Neural cell (in vitro differentiated cells): ENCODE measurements around the gene FCHO1. TPM values are rescaled to one million over a fixed set of nuclear protein-coding genes. Genes with fewer than 3 reads are reported as not detected.

Experiments used
- H2AFZ ChIP-seq: fragments of 200-600, 300-800 bp; sonication (generic), shearing (Covaris generic); 2 replicates; pipeline ENCODE4 v1.6.0; 2014; ENCODE audit warnings: low read depth, mild to moderate bottlenecking, antibody characterized with exemption, low read length, moderate library complexity
- H3F3A ChIP-seq: fragments of 200-600 bp; shearing (Covaris generic); 2 replicates; pipeline ENCODE4 v1.6.1; 2016; ENCODE audit warnings: mild to moderate bottlenecking, moderate library complexity, mixed read lengths, antibody characterized with exemption, low read length; ENCODE audit not compliant: insufficient read depth, poor library complexity, severe bottlenecking
- H3K27ac ChIP-seq: fragments of 200-600, 300-800 bp; sonication (generic), shearing (Covaris generic); 2 replicates; pipeline ENCODE4 v1.5.1; 2014; ENCODE audit warnings: mild to moderate bottlenecking, low read length, moderate library complexity
- H3K27me3 ChIP-seq: fragments of 300-800, 200-600 bp; sonication (generic), shearing (Covaris generic); 2 replicates; pipeline ENCODE4 v1.6.0; 2014; ENCODE audit warnings: mild to moderate bottlenecking, low read depth, low read length, moderate library complexity; ENCODE audit not compliant: insufficient read depth
- H3K36me3 ChIP-seq: fragments of 300-800, 200-600 bp; sonication (generic), shearing (Covaris generic); 2 replicates; pipeline ENCODE4 v1.5.1; 2014; ENCODE audit warnings: mild to moderate bottlenecking, antibody characterized with exemption, low read length, moderate library complexity; ENCODE audit not compliant: insufficient read depth
- H3K4me2 ChIP-seq: fragments of 300-800, 200-600 bp; sonication (generic), shearing (Covaris generic); 2 replicates; pipeline ENCODE4 v1.6.0; 2014; ENCODE audit warnings: mild to moderate bottlenecking, low read length
- H3K4me3 ChIP-seq: fragments of 300-800, 200-600 bp; sonication (generic), shearing (Covaris generic); 2 replicates; pipeline ENCODE4 v1.5.1; 2014; ENCODE audit warnings: mild to moderate bottlenecking, low read length, moderate library complexity
- H3K79me2 ChIP-seq: fragments of 200-600 bp; shearing (Covaris generic); replicated peaks from 2 replicates; pipeline ENCODE4 v1.6.0; 2014; ENCODE audit warnings: mild to moderate bottlenecking, low read length, moderate library complexity; ENCODE audit not compliant: insufficient read depth
- H3K9ac ChIP-seq: fragments of 300-800, 200-600 bp; sonication (generic), shearing (Covaris generic); 2 replicates; pipeline ENCODE4 v1.6.1; 2016; ENCODE audit warnings: mild to moderate bottlenecking, low read length, mixed read lengths
- H3K9me2 ChIP-seq: fragments of 200-600 bp; shearing (Covaris generic); 2 replicates; pipeline ENCODE4 v1.6.1; 2016; ENCODE audit warnings: mild to moderate bottlenecking, low read length, mixed read lengths; ENCODE audit not compliant: insufficient read depth
- H3K9me3 ChIP-seq: fragments of 200-600, 300-800 bp; sonication (generic), shearing (Covaris generic); 2 replicates; pipeline ENCODE4 v1.6.1; 2016; ENCODE audit warnings: mild to moderate bottlenecking, mixed run types, low read length, moderate library complexity, mixed read lengths
- H4K20me1 ChIP-seq: fragments of 200-600 bp; shearing (Covaris generic); 2 replicates; pipeline ENCODE4 v1.6.1; 2016; ENCODE audit warnings: mild to moderate bottlenecking, mixed run types; ENCODE audit not compliant: insufficient read depth
- EP300 ChIP-seq: fragments of 450-650 bp; conservative IDR thresholded peaks from 2 replicates; pipeline ENCODE4 v1.6.1; 2014; ENCODE audit warnings: antibody characterized with exemption, mild to moderate bottlenecking, moderate library complexity; ENCODE audit not compliant: poor library complexity, severe bottlenecking
- EZH2 ChIP-seq: fragments of 200-600, 300-800 bp; shearing (Covaris generic), sonication (generic); IDR thresholded peaks from 2 replicates; pipeline ENCODE4 v1.6.1; 2014; ENCODE audit warnings: antibody characterized with exemption, low read length, borderline replicate concordance, mild to moderate bottlenecking; ENCODE audit not compliant: insufficient read depth, poor library complexity, severe bottlenecking
- MXI1 ChIP-seq: fragments of 450-650 bp; conservative IDR thresholded peaks from 2 replicates; pipeline ENCODE4 v1.6.1; 2014; ENCODE audit warnings: antibody characterized with exemption, mild to moderate bottlenecking; ENCODE audit not compliant: poor library complexity, severe bottlenecking
- POLR2AphosphoS5 ChIP-seq: IDR thresholded peaks from 2 replicates; pipeline ENCODE4 v1.6.1; 2012
- RAD21 ChIP-seq: fragments of 450-650 bp; conservative IDR thresholded peaks from 2 replicates; pipeline ENCODE4 v1.6.1; 2014; ENCODE audit warnings: antibody characterized with exemption, mild to moderate bottlenecking, moderate library complexity
- TAF1 ChIP-seq: IDR thresholded peaks from 2 replicates; pipeline ENCODE4 v1.6.1; 2012; ENCODE audit warnings: low read depth
- polyA plus RNA-seq: library from polyadenylated mRNA; depleted of rRNA; stranded (reverse); fragments of >200 nt; gene quantifications from 2 replicates; pipeline ENCODE4 v1.2.3, GENCODE V29; 2014
- TF ChIP-seq, protein P1 (sequence below): fragments of 450-650 bp; IDR thresholded peaks from 2 replicates; pipeline ENCODE4 v1.5.1; 2014; ENCODE audit warnings: antibody characterized with exemption, mild to moderate bottlenecking, moderate library complexity; ENCODE audit not compliant: poor library complexity, severe bottlenecking
- TF ChIP-seq, protein P2 (sequence below): IDR thresholded peaks from 2 replicates; pipeline ENCODE4 v1.6.1; 2012; ENCODE audit warnings: borderline replicate concordance

Gene FCHO1
- polyA plus RNA-seq, 1 donor from 2014 or later = 39.7 TPM

DNA sequence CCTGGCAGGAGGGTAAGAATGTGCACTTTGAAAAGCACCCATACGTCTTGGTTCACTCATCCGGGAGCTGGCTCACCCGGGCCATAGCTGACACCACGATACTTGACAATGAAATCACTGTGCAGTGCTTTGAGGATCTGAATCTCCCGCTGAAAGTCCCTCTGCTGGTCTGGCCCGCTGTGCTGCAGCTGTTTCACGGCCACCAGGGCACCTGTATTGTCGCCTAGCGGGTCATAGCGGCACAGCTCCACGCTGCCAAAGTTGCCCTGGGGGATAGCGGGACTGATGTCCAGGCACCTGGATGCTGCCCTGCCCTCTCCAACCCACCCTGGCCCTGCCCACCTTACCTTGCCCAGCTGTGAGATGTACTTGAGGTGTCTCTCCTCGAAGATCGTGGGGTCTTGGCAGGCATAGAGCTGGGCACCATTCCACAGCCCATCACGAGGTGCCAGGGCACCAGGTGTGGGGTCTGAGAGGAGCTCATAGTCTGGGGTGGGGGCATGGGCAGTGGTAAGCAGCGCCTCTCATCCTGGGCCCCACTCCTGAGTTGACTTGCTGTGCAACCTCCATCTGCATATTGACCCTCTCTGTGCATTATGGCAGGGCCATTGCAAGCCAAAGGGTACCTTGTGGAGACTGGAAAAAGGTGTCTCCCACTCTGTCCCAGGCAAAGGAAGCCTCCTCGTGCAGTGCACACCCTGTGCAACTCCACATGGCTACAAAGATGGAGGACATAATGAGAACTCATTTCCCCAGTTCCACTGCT, 81.3 kb downstream of the FCHO1 start:
- H3K36me3 ChIP-seq = no peaks in the 10 kb centered on the region
- no peak overlapping the region for H3K9ac ChIP-seq
- no peaks in the 10 kb centered on the region for H4K20me1 ChIP-seq
- H3K4me3 ChIP-seq = no peak overlapping the region
- no peak overlapping the region for H2AFZ ChIP-seq
- H3K4me2 ChIP-seq = no peak overlapping the region
- no peaks in the 10 kb centered on the region for H3K9me3 ChIP-seq
- no peak overlapping the region for H3K27ac ChIP-seq
- no peaks in the 10 kb centered on the region for H3K27me3 ChIP-seq
- no peaks in the 10 kb centered on the region for H3F3A ChIP-seq
- no peaks in the 10 kb centered on the region for H3K9me2 ChIP-seq
- TF ChIP-seq MXI1 = no peak
- TF ChIP-seq TAF1 = no peak
- no peak for TF ChIP-seq POLR2AphosphoS5
- TF ChIP-seq EP300 = no peak
- TF ChIP-seq, protein P1, sequence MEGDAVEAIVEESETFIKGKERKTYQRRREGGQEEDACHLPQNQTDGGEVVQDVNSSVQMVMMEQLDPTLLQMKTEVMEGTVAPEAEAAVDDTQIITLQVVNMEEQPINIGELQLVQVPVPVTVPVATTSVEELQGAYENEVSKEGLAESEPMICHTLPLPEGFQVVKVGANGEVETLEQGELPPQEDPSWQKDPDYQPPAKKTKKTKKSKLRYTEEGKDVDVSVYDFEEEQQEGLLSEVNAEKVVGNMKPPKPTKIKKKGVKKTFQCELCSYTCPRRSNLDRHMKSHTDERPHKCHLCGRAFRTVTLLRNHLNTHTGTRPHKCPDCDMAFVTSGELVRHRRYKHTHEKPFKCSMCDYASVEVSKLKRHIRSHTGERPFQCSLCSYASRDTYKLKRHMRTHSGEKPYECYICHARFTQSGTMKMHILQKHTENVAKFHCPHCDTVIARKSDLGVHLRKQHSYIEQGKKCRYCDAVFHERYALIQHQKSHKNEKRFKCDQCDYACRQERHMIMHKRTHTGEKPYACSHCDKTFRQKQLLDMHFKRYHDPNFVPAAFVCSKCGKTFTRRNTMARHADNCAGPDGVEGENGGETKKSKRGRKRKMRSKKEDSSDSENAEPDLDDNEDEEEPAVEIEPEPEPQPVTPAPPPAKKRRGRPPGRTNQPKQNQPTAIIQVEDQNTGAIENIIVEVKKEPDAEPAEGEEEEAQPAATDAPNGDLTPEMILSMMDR = no peak
- TF ChIP-seq, protein P2, sequence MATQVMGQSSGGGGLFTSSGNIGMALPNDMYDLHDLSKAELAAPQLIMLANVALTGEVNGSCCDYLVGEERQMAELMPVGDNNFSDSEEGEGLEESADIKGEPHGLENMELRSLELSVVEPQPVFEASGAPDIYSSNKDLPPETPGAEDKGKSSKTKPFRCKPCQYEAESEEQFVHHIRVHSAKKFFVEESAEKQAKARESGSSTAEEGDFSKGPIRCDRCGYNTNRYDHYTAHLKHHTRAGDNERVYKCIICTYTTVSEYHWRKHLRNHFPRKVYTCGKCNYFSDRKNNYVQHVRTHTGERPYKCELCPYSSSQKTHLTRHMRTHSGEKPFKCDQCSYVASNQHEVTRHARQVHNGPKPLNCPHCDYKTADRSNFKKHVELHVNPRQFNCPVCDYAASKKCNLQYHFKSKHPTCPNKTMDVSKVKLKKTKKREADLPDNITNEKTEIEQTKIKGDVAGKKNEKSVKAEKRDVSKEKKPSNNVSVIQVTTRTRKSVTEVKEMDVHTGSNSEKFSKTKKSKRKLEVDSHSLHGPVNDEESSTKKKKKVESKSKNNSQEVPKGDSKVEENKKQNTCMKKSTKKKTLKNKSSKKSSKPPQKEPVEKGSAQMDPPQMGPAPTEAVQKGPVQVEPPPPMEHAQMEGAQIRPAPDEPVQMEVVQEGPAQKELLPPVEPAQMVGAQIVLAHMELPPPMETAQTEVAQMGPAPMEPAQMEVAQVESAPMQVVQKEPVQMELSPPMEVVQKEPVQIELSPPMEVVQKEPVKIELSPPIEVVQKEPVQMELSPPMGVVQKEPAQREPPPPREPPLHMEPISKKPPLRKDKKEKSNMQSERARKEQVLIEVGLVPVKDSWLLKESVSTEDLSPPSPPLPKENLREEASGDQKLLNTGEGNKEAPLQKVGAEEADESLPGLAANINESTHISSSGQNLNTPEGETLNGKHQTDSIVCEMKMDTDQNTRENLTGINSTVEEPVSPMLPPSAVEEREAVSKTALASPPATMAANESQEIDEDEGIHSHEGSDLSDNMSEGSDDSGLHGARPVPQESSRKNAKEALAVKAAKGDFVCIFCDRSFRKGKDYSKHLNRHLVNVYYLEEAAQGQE = no peak
- no peak for TF ChIP-seq RAD21
- no peaks in the 10 kb centered on the region for H3K79me2 ChIP-seq

DNA sequence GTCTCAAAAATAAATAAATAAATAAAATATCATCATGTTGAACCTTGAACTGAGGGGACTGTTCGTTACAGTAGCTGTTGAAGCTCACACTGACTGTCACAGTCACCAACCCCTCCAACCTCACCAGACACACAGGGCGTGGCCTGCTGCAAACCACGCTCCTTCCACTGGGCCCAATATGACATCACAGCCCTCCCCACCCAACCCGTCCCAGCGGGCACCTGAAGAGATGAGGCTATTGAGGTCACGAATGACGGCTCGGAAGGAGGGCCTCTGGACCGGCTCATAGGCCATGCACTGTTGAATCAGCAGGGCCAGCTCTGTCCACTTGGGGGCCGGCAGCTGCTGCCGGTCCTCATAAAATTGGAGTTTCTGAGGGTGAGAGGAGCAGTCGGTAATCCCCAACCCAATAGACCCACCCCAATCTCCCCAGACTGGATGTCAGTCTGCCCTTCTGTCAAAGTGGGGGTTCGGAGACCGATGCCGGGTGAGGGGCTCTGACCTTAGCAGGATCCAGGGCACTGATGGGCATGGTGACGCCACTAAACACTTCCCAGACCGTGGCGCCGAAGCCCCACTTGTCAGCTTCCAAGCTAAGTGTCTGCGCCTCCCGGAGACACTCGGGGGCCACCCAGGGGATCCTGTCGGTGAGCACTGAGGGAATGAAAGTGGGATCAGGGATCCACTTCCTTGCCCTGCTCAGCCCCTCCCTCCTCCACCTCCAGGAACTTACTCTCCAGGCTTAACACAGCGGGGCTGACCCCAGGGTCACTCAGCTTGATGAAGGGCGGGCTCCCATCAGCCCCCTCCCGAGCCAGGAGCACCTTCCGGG, 83.3 kb downstream of the FCHO1 start:
- no peaks in the 10 kb centered on the region for H3K79me2 ChIP-seq
- no peak overlapping the region for H3K4me3 ChIP-seq
- H3K4me2 ChIP-seq = no peak overlapping the region
- H3K27ac ChIP-seq = no peak overlapping the region
- TF ChIP-seq EP300 = no peak
- no peak for TF ChIP-seq RAD21
- TF ChIP-seq POLR2AphosphoS5 = no peak
- TF ChIP-seq, protein P2 = no peak
- no peak for TF ChIP-seq EZH2
- H3K9me3 ChIP-seq = no peaks in the 10 kb centered on the region
- H3K27me3 ChIP-seq = no peaks in the 10 kb centered on the region
- no peaks in the 10 kb centered on the region for H3K9me2 ChIP-seq
- H3K9ac ChIP-seq = no peak overlapping the region
- H3K36me3 ChIP-seq = no peaks in the 10 kb centered on the region
- no peaks in the 10 kb centered on the region for H3F3A ChIP-seq
- no peaks in the 10 kb centered on the region for H4K20me1 ChIP-seq
- H2AFZ ChIP-seq = no peak overlapping the region
